A673 (cell line): ENCODE measurements around the gene SYNJ1. TPM values are rescaled to one million over a fixed set of nuclear protein-coding genes. Genes with fewer than 3 reads are reported as not detected.
A peak's percentile ranks its signal among the peaks of the same experiment; 100 is the strongest.

Experiments
- BruUV-seq: library from RNA; stranded (reverse); fragments of 400-500 nt; replicated peaks from 2 replicates; lab custom pipeline; 2021; lab: Mats Ljungman, UMichigan
- CTCF ChIA-PET: fragments of 300-600 bp; sonication (Branson Sonifier 250); formaldehyde crosslinking; loops from one replicate; lab custom pipeline; 2022; ENCODE audit warnings: antibody characterized with exemption; lab: Charles Lee
- POLR2A ChIA-PET: fragments of 300-600 bp; sonication (Branson Sonifier 250); formaldehyde crosslinking; loops from one replicate; lab custom pipeline; 2022; ENCODE audit warnings: antibody characterized with exemption; ENCODE audit not compliant: low non-redundant PET; lab: Charles Lee
- DNase-seq: peaks from one replicate; pipeline ENCODE4 v3.0.0-alpha.2; 2015; ENCODE audit warnings: low spot score
- H3K27ac ChIP-seq: fragments of 200-600 bp; sonication (generic); 2 replicates; pipeline ENCODE4 v1.5.1; 2016; ENCODE audit warnings: mixed run types, low read depth, mild to moderate bottlenecking, mixed read lengths, antibody characterized with exemption, low read length; ENCODE audit not compliant: poor library complexity, severe bottlenecking
- H3K27me3 ChIP-seq: fragments of 200-600 bp; sonication (generic); replicated peaks from 2 replicates; pipeline ENCODE4 v1.6.1; 2017; ENCODE audit warnings: mixed run types, low read depth, mild to moderate bottlenecking, mixed read lengths, antibody characterized with exemption, low read length; ENCODE audit not compliant: insufficient read depth, poor library complexity
- H3K36me3 ChIP-seq: fragments of 200-600 bp; sonication (generic); 2 replicates; pipeline ENCODE4 v1.6.1; 2016; ENCODE audit warnings: mixed run types, mild to moderate bottlenecking, mixed read lengths, antibody characterized with exemption, low read length; ENCODE audit not compliant: insufficient read depth, poor library complexity, severe bottlenecking
- H3K4me1 ChIP-seq: fragments of 200-600 bp; sonication (generic); 2 replicates; pipeline ENCODE4 v1.6.1; 2017; ENCODE audit warnings: mixed run types, mild to moderate bottlenecking, mixed read lengths, antibody characterized with exemption, low read length; ENCODE audit not compliant: insufficient read depth, poor library complexity, severe bottlenecking
- H3K4me3 ChIP-seq: fragments of 200-600 bp; sonication (generic); 2 replicates; pipeline ENCODE4 v1.5.1; 2016; ENCODE audit warnings: low read depth, mixed run types, mild to moderate bottlenecking, mixed read lengths, low read length; ENCODE audit not compliant: poor library complexity, severe bottlenecking
- H3K9me3 ChIP-seq: fragments of 200-600 bp; sonication (generic); 2 replicates; pipeline ENCODE4 v1.6.1; 2016; ENCODE audit warnings: mixed run types, low read depth, mild to moderate bottlenecking, mixed read lengths, antibody characterized with exemption, low read length; ENCODE audit not compliant: poor library complexity, severe bottlenecking
- EZH2 ChIP-seq: fragments of 200-600 bp; sonication (generic); IDR thresholded peaks from 2 replicates; pipeline ENCODE4 v1.6.1; 2017; ENCODE audit warnings: borderline replicate concordance, low read depth, mild to moderate bottlenecking, mixed read lengths, antibody characterized with exemption, low read length; ENCODE audit not compliant: poor library complexity, severe bottlenecking
- intact Hi-C: fragments of 100-400 bp; cut with micrococcal nuclease; formaldehyde crosslinking; loops from one replicate; pipeline ENCODE4 v1.10.0; 2022; ENCODE audit not compliant: unreplicated experiment
- total RNA-seq: library from RNA; stranded (reverse); gene quantifications from 2 replicates; pipeline ENCODE4 v1.2.3, GENCODE V29; 2021
- TF ChIP-seq, protein P1 (sequence below): fragments of 300-800, 200-600 bp; sonication (generic); conservative IDR thresholded peaks from 2 replicates; pipeline ENCODE4 v1.5.1; 2017; ENCODE audit warnings: low read depth, mild to moderate bottlenecking, antibody characterized with exemption, low read length, moderate library complexity, mixed read lengths

The SYNJ1 gene
- total RNA-seq, 1 experiment from 2014 or later = 17.1 TPM

DNA sequence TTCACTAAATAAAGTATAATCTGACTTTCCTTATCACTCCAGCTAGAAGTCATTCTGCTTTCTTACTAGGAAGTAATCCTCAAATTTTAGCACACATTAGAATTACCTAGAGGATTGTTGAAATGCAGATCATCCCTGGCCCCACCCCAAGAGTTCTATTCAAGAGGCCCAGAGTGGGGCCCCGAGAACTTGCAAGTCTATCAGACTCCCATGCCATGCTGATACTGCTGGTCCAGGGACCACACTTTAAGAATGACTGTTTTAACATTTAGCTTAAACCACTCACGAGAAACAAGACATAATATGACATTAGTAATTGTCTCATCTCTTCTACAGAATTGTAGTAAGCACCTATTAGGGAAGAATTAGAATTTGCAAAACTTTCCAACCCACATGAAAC lies 7.7 kb upstream of the SYNJ1 start:
- ChIA-PET CTCF (no interaction called here), POLR2A (no interaction called here)
- H3K4me1 ChIP-seq = no peaks in the 10 kb centered on the region
- no peak for DNase-seq
- H3K27ac ChIP-seq = no peak overlapping the region
- no peaks in the 10 kb centered on the region for H3K9me3 ChIP-seq
- TF ChIP-seq, protein P1, sequence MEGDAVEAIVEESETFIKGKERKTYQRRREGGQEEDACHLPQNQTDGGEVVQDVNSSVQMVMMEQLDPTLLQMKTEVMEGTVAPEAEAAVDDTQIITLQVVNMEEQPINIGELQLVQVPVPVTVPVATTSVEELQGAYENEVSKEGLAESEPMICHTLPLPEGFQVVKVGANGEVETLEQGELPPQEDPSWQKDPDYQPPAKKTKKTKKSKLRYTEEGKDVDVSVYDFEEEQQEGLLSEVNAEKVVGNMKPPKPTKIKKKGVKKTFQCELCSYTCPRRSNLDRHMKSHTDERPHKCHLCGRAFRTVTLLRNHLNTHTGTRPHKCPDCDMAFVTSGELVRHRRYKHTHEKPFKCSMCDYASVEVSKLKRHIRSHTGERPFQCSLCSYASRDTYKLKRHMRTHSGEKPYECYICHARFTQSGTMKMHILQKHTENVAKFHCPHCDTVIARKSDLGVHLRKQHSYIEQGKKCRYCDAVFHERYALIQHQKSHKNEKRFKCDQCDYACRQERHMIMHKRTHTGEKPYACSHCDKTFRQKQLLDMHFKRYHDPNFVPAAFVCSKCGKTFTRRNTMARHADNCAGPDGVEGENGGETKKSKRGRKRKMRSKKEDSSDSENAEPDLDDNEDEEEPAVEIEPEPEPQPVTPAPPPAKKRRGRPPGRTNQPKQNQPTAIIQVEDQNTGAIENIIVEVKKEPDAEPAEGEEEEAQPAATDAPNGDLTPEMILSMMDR = no peak
- no peak for TF ChIP-seq EZH2
- peaks cover 57% of the 10 kb centered on the region for H3K36me3 ChIP-seq
- intact Hi-C loops = no loop called here
- no peaks in the 10 kb centered on the region for H3K27me3 ChIP-seq
- H3K4me3 ChIP-seq = no peak overlapping the region
- no TSS peak for BruUV-seq

DNA sequence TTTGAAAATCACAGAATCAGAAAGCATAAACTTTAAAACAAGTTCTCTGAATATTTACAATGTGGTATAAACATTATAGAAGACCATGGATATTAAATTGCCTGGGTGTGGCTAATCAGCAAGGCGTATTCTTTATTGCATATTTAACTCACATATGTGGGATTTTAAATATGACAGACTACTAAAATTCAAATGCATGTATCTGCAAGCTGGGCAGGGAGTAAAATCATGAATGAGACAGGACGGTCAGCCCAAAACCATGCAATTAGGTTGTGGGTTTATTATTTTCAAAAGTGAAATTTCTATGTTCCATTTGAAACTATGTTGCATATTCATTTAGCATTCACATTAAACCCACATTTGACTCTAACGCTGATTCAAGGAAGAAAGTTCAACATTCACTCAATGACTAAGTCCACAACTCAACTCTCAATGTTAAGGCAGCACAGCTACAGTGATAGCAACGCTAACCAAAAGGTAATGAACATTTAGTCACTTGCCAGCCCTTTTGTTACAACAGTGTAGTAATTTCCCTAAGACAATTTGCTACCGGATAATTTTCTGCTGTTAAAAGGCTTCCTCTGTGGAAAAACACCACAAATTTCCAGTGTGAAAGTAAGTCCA lies 6.3 kb upstream of the SYNJ1 start:
- TSS peak; percentile 21 for BruUV-seq
- no peaks in the 10 kb centered on the region for H3K9me3 ChIP-seq
- intact Hi-C loops = loop anchor here (5.0 kb wide), 1 partner anchor 33 kb away; no protein-coding TSS in a partner anchor
- no peak for DNase-seq
- no peaks in the 10 kb centered on the region for H3K4me1 ChIP-seq
- H3K27me3 ChIP-seq = no peaks in the 10 kb centered on the region
- ChIA-PET CTCF (no interaction called here), POLR2A (no interaction called here)
- peaks cover 53% of the 10 kb centered on the region for H3K36me3 ChIP-seq
- TF ChIP-seq, protein P1 = no peak
- TF ChIP-seq EZH2 = no peak
- H3K4me3 ChIP-seq = no peak overlapping the region
- no peak overlapping the region for H3K27ac ChIP-seq

DNA sequence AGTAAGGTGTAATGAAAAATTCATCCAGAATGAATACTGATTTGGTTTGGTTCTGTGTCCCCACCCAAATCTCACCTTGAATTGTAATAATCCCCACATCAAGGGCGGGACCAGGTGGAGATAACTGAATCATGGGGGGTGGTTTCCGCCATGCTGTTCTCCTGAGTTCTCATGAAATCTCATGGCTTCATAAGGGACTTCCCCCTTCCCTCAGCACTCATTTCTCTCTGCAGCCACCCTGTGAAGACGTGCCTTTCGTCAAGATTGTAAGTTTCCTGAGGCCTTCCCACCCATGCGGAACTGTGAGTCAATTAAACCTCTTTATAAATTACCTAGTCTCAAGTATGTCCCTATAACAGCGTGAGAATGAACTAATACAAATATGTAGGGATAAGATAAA lies 5.5 kb upstream of the SYNJ1 start:
- TF ChIP-seq, protein P1 = no peak
- no peak for TF ChIP-seq EZH2
- intact Hi-C loops = loop anchor here (5.0 kb wide), 1 partner anchor 34 kb away; no protein-coding TSS in a partner anchor
- H3K27me3 ChIP-seq = no peaks in the 10 kb centered on the region

More for the DNA sequence above, 5.5 kb upstream of the SYNJ1 start:
- CTCF ChIA-PET = no interaction called here
- H3K4me3 ChIP-seq = no peak overlapping the region
- POLR2A ChIA-PET = no interaction called here
- DNase-seq = no peak
- BruUV-seq = no TSS peak
- H3K9me3 ChIP-seq = no peaks in the 10 kb centered on the region
- H3K36me3 ChIP-seq = peaks cover 52% of the 10 kb centered on the region
- no peak overlapping the region for H3K27ac ChIP-seq
- H3K4me1 ChIP-seq = peaks cover 4% of the 10 kb centered on the region
